GM21619 (cell line): Measurements from ENCODE around the gene LILRA6.
"Not testable (repeated sequence)": the region's sequence is repeated elsewhere in the genome, so short reads cannot be mapped to it uniquely, and the experiment has no call there.

Experiments
- ATAC-seq: cut with Tn5 transposase; IDR thresholded peaks from one replicate; pipeline ENCODE4 v1.9.1; 2021; ENCODE audit not compliant: unreplicated experiment

LILRA6 gene

DNA sequence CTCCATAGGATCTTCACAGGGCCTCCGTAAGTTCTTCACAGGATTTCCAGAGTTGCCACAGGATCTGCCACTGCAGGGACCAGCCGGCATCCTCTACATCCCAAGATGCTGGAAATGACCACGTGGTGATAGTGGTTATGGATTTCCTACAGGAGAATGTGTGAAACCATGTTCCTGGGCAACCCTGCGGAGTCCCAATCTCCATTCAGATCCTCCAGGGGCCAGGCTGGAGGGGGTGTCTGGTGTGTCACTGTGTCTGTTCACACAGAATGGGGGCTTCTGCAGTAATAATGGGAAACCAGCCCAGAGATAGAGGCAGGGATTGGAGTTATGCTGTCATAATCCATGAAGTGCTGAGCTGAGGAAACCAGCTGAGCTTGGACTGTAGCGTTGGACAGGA is 8.6 kb downstream of the LILRA6 start:
- no peak for ATAC-seq

DNA sequence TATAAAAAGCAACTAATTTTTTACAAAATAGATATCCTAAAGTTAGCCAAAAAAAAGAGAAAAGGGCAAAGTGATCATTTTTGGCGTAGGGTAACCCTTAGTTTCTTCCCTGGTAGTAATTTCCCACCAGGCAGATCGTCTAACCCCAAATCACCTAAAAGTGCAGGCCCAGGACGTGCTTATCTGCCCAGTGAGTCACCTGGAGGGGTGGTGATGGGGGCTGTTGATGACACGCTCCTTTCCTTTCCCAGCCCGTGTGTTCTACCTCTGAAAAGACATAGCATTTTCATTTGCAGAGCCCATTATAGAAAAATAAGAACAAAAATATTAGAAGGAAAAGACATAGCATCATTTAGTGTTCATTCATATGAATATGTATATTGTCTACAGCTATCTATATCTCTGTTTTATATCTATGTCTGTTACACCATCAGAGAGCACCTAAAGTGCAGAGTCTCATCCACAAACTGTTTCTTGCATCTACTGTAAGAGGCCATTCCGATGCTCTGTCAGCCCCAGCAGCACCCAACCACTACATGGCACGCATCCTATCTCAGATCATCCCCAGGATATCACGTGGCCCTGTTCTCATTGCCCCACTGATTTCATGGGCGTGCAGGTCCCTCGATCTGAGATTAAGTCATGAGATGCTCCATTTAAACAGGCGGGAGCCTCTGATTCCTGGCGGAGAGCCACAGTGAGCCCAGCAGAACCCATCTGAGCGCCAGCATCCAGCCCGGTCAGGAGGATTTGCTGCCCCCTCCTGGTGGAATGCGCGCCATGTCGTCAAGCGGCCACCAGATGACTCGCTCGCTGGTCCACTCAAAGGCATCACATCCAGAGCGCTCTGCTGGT is 11.3 kb downstream of the LILRA6 start:
- no peak for ATAC-seq

DNA sequence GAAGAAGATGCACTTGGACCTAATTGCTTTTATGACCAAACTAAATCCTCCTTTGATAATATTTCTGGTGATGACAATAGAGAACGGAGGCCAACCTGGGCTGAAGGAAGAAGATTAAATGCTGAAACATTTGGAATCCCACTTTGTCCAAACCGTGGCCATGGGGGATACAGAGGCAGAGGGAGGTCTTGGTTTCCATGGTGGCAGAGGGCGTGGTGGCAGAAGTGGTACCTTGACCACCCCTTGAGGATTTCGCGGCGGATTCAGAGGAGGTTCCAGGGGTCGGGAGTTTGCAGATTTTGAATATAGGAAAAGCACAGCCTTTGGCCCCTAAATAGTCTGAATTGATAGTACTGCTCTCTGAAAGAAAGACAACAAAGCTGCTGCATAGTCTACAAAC is 12.6 kb downstream of the LILRA6 start:
- ATAC-seq, result no peak

DNA sequence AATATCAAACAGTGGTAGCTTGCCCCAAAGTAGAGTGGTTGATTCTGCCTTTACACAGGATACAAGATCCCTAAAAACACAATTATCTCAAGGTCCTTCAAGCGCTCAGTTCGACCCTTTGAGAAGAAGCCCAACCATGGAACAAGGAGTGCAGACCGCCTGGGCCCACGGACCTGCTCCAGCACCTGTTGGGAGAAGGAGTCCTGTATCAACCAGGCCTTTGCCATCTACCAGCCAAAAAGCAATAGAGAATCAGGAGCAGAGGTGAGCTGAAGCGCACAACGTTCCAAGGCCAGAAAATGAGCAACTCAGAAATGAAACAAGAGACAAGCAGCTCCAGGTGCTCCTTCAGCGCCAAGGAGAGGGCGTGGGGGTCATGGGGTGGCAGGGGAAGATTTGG is 13.4 kb downstream of the LILRA6 start:
- ATAC-seq, result no peak

DNA sequence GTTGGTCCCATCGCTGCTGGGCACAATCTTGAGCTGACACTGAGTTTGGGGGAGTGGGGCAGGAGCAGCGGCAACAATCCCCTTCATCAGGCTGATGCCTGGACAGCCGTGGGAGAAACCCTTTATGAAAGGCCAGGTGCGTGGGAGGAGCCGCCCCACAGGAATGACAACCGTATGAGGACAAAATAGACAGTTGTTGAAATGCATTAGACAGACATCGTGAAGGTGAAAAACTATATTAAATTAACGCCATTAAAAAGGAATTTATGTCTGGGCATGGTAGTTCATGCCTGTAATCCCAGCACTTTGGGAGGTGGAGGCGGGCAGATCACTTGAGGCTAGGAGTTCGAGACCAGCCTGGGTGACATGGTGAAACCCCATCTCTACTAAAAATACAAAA is 18.0 kb downstream of the LILRA6 start:
- ATAC-seq, result not testable (repeated sequence)

DNA sequence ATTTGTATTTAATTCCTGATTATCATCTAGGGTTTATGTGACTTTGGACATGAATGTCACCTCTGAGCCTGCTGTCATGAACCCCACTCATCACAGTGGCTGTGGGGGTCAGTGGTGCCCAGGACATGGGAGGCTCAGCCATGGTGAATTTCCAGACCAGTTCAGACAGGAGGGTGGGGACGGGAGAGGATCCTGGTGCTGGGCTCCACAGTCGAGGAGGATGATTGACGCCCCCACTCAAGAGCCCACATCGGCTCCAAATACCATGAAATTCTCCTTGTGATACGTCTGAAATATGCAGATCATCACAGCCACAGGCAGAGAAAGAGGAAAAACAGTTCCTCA is 18.7 kb downstream of the LILRA6 start:
- not testable (repeated sequence) for ATAC-seq

DNA sequence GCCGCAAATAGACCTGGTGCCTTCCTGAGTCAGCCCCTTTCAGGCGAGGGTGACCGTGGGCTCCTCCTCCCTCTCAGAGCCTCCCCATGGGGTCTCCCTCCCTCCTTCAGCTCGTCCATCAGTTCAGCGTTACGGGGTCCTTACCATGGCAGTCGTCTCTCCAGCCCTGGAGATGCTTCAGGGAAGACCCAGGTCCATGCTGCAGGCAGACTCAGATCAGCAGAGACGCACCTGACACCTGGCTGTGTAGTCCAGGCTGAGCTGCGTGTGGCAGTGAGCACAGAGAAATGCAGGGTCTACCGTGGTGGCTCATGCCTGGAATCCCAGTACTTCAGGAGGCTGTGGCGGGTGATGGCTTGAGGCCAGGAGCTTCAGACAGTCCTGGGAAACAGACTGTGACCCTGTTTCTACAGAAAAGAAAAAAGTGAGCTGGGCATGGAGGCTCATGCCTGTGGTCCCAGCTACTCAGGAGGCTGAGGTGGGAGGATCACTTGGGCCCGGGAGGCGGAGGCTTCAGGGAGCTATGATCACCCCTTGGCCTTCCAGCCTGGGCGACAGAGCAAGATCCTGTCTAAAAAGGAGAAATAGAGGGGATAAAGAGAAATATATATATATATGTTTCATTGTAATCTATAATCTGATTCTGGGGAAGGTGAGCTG is 19.2 kb downstream of the LILRA6 start:
- not testable (repeated sequence) for ATAC-seq

DNA sequence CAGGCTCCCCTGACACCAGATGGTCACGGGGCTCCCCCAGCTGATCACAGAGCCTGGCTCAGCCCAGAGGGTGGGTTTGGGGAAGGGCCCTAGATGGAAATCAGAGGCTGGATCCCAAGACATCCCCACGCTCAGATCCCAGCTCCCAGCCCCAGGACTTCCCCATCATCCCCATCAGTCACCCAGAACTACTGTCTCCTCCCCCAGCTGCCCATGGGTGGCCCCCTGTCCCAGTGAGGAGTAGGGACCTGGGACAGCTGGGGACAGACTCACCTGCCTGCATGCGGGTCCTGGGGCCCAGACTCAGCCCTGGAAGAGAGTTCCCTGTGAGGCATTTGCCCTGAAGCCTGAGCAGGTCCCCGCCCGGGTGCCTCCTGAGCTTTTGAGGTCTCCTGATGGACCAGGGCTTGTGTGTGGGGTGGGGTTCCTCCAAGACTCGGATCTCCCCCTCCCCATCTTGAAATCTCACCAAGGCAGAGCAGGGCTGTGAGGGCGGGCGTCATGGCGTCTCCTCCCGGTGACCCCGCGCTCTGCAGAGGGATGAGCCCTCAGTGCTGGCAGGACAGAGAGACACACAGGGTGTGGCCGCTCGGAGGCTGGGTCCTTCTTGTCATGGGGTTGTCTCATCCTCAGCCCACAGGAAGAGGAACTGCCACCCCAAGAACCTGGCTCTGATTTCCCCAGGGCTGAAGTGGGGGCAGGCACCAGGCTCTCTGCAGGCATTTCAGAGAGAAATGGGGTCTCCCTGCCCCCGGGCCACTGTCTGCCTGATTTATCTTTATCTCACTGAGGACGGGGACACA is 19.9 kb downstream of the LILRA6 start, which contains the start of gene LILRB3:
LILRB3 (minus strand) TSS at position 534 of the 803 bp plus-strand sequence; CDS start at position 503, 31 bp downstream.
- ATAC-seq, result not testable (repeated sequence)

DNA sequence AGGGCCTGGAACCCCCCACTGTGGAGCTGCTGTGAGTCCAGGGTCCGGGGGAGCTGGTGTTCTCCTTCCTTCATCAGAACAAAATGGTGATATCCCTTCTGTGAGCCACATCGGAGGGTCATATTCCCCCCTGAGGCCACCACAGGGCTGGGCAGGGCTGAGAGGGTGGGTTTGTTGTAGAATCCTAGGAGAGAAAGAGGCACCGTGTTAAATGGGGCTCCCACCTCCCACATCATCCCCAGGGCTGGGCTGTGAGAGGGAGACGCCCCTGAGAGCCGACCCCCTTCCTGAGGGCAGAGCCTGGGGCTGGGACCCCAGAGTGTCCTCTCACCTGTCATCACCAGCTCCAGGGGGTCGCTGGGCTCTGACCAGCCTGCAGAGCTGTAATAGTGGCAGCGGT is 20.6 kb downstream of the LILRA6 start:
- ATAC-seq, result not testable (repeated sequence)

DNA sequence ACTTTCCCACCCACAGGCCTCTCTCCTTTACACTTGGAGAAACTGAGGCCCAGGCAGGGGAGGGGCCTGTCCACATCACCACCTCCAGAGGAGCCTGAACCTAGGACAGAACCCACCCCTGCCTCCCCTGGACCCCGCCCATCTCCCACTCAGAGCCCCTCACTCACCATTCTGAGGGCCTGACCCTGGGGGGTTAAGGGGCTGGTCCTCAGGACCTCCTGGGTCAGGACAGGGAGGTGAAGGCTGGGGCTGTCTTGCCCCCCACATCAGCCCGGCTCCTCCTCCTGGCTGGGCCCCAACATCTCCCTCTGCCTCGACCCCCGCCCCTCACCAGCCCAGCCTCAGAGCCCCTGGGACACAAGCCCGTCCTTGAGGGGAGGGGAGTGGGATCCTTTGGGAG is 22.9 kb downstream of the LILRA6 start:
- ATAC-seq, result not testable (repeated sequence)

DNA sequence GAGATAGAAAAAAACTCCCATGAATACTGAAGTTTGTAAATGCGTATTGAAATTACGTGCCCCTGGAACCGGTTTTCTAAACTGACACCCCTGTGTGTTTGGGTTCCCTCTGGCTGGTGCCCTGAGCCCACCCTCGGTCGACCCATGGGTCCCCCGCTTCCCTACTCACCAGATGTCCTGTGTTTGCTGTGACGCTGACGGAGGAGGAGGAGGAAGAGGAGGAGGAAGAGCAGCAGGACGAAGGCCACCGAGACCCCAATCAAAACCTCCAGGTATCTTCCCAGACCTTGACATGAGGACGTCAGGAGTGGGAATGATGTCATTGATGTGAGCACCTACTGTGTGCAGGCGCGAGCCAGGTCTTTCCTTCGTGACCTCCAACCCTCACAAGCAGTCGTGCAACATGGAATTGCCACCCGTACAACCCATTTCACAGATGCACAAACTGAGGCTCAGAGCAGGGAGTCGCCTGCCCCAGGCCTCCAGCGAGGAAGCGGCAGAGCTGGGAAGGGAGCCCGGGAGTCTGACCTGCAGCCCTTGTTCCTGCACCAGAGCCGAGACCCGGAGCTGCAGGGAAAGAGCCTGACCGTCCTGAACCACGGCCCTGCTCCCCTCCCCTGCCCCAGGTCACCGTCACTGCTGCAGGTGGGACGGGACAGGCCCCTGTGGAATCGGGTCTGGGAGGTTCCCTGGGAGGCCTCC is 23.5 kb downstream of the LILRA6 start:
- no peak for ATAC-seq

DNA sequence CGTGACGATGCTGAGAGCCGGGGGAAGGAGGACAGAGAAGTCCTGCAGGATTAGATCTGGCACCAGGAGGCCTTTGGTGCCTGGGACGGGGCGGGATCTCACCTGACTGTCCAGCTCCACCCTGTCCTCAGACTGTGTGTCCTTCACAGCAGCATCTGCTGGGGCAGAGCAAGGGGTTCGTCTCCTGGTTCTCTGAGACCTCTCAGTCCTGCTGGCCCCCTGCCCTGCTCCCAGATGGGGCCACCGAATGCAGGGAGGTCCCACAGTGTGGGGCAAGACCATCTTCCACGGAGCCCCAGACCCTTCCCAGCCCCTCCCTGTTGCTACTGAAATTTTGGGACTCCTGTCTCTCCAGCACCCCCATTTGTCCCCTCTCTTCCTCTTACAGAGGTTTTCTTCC is 24.3 kb downstream of the LILRA6 start:
- ATAC-seq, result no peak

DNA sequence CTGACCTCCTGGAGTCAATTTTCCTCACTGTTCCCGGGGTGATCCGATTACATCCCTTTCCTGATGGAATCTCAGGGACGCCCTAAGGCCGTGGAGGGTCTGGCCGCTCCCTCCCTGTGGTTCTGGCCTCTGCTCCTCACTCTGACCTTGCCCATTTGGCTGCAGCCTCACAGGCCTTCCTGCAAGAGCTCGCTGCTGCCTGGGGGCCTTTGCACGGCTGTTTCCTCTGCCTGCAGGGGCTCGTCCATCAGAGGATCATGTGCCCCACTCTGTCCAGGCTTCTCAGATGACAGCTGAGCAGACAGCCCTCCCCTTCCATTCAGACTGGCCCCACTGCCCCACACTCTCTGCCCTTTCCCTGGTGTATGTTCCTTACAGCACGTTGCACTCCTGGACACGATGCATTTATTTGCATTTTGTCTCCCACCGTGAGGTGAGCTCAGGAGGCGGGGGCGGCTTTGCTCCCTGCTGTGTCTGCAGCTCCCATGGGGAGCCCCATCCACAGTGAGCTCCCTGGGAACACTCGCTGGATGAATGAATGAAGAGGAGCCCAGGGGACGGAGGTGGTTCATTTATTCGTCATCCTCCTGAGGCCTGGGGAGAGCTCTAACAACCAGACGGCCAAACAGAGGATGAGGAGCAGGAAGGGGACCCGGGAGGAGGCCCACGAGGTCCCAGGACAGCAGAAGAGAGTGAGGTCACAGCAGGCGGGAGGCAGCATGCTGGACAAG is 24.9 kb downstream of the LILRA6 start:
- not testable (repeated sequence) for ATAC-seq

DNA sequence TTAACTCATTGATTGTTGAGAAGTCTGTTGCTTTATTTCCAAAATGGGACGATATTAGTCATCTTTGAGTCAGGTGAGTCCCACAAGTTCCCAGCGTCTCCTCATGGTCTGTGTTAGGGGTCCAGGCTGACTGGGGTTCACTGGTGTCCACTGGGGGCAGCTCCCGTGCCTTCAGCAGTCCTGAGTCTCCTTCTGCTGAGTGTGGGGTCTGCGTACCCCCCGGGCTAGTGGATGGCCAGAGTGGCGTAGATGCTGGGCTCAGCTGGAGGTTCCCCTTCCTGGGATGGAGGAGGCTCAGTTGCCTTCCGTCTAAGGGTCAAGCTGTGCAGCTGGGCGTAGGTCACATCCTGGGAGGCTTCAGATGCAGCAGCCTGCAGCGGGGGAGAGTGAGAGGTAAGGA is 25.7 kb downstream of the LILRA6 start:
- ATAC-seq, result no peak

DNA sequence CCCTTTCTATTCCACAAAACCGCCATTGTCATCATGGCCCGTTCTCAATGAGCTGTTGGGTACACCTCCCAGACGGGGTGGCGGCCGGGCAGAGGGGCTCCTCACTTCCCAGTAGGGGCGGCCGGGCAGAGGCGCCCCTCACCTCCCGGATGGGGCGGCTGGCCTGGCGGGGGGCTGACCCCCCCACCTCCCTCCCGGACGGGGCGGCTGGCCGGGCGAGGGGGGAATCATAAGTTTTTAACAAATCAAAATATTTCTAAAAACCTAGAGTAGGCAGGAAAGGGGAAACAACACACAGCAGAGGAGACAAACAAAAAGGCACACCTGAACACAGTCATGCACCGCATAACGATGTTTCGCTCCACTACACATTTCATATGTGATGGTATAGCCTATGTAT is 27.9 kb downstream of the LILRA6 start:
- ATAC-seq, result not testable (repeated sequence)

DNA sequence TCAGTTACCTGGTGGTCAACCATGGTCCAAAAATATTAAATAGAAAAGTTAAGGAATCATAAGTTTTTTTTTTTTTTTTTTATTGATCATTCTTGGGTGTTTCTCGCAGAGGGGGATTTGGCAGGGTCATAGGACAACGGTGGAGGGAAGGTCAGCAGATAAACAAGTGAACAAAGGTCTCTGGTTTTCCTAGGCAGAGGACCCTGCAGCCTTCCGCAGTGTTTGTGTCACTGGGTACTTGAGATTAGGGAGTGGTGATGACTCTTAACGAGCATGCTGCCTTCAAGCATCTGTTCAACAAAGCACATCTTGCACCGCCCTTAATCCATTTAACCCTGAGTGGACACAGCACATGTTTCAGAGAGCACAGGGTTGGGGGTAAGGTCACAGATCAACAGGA is 28.4 kb downstream of the LILRA6 start:
- not testable (repeated sequence) for ATAC-seq

DNA sequence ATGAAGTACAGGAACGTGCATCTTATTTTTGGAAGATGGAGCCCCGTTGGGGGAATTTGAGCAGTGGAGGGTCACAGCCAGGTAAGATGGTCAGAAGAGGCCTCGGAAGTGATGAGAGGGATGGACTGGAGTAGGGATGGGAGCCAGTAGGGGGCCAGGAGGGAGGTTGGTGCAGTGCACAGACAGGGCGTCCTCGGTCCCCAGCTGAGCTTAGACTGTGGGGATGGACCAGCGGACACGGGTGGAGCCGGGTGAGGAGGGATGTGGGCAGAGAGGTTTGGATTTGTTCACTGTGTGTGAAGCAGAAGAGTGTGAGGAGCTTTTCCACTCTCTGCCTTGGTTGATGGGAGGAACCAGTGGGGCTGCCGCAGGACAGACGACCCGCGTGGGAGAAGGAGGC is 31.4 kb downstream of the LILRA6 start:
- ATAC-seq, result no peak

DNA sequence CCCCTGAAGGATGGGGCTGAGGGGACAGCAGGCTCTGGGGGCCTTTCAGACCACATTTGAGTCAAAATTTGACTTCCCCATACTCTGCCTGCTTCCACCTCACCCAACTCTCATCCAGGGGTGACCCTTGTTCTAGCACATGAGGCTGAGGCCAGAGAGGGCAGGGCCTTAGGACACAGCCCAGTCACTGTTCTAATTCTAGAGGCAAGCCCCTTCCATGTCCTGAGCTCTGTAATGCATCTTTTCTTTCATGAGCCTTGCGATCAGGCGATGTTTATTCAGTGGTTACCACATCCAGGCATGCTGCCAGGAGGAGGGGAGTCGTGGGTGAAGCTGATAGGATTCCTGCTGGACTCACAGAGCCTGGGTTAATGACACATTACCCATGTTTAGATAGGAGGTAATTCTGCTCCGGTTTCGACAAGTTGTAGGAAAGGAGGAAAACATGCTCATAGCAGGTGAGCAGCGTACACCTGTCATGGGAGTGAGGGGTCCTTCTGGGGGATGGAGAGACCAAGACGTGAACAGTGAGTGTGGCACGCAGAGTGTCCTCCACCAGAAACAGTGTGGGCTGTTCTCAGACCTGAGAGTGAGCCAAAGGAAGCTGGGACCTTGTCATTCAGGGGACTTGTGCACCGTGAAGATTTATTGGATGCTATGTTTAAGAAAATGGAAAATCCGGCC is 32.6 kb downstream of the LILRA6 start:
- ATAC-seq, result no peak

DNA sequence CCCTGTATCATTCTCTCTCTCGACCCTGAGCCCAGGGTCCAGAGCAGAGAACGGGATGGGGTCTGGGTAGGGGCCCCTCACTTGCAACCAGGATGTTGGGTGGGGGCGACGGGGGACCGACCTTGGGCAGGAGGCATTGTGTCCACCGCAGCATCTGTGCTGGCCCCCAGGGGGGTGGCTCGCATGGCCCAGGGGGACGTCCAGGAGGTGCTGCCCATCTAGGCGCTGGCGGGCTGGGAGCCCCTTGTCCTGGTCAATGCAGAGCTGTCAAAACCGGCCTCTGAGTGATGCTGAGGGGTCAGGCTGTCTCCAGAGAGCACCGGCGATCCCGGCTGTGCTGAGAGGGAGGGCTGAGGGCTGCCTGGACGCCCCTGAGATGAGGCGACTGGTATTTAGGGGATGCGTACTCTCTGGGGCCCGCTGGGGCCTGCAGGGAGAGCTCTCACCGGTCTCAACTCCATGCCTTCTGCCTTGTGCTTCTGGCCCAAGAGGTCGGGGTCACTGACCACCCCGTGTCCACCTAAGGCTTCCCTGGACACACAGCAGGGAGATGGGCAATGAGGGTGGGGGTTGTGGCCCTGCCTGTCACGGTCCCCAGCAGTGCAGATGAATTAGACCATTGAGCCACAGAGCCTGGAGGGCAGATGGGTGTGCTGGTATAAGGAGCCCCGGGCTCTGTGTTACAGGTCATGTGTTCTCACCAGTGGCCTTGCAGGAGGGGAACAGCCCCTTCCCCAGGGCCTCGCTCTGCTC is 33.4 kb downstream of the LILRA6 start:
- ATAC-seq, result no peak
